Keratinocyte (primary cell): ENCODE measurements around the gene SLC37A3. TPM values are rescaled to one million over a fixed set of nuclear protein-coding genes. Genes with fewer than 3 reads are reported as not detected.
"Not testable (repeated sequence)": the region's sequence is repeated elsewhere in the genome, so short reads cannot be mapped to it uniquely, and the experiment has no call there.

Experiments
- DNase-seq: peaks from one replicate; pipeline ENCODE4 v3.0.0-alpha.2; 2011; ENCODE audit warnings: low read depth, missing footprints, low spot score
- FAIRE-seq: peaks from 2 replicates; lab custom pipeline; 2011; peaks lifted over from hg19 to GRCh38; lab: Jason Lieb, UNC
- H2AFZ ChIP-seq: 2 replicates; pipeline ENCODE4 v1.6.0; 2012; ENCODE audit warnings: low read length, control low read depth, inconsistent platforms; ENCODE audit not compliant: control insufficient read depth
- H3K27ac ChIP-seq: 2 replicates; pipeline ENCODE4 v1.5.1; 2011; ENCODE audit warnings: low read length; ENCODE audit not compliant: control insufficient read depth, insufficient read depth
- H3K27me3 ChIP-seq: 3 replicates; pipeline ENCODE4 v1.6.0; 2011; ENCODE audit warnings: low read length; ENCODE audit not compliant: control insufficient read depth, insufficient read depth; ENCODE audit errors: extremely low read depth
- H3K36me3 ChIP-seq, 2 experiments: 2 replicates in 1 of 2; 3 replicates in 1 of 2; pipeline ENCODE4 v1.5.1; 2011; ENCODE audit warnings: low read length in 2 of 2, mild to moderate bottlenecking in 1 of 2; ENCODE audit not compliant: control insufficient read depth in 2 of 2, insufficient read depth in 2 of 2; ENCODE audit errors: extremely low read depth in 1 of 2
- H3K4me1 ChIP-seq: 3 replicates; pipeline ENCODE4 v1.5.1; 2011; ENCODE audit warnings: low read length; ENCODE audit not compliant: control insufficient read depth, insufficient read depth; ENCODE audit errors: extremely low read depth
- H3K4me2 ChIP-seq: 3 replicates; pipeline ENCODE4 v1.6.0; 2011; ENCODE audit warnings: low read depth, low read length; ENCODE audit not compliant: control insufficient read depth, insufficient read depth; ENCODE audit errors: extremely low read depth
- H3K4me3 ChIP-seq, 3 experiments: fragments of 200-600 bp in 1 of 3; sonication (generic) in 1 of 3; 2 replicates in 2 of 3; 3 replicates in 1 of 3; pipeline ENCODE4 v1.5.1; 2011 to 2016; ENCODE audit warnings: low read length in 3 of 3, mild to moderate bottlenecking in 3 of 3, control low read depth in 2 of 3, inconsistent platforms in 1 of 3, low read depth in 1 of 3, mixed read lengths in 1 of 3, mixed run types in 1 of 3, moderate library complexity in 1 of 3; ENCODE audit not compliant: control insufficient read depth in 2 of 3, insufficient read depth in 2 of 3; ENCODE audit errors: extremely low read depth in 1 of 3
- H3K79me2 ChIP-seq: 2 replicates; pipeline ENCODE4 v1.6.0; 2012; ENCODE audit warnings: low read length; ENCODE audit not compliant: control insufficient read depth, insufficient read depth
- H3K9ac ChIP-seq: 3 replicates; pipeline ENCODE4 v1.6.0; 2011; ENCODE audit warnings: low read length; ENCODE audit not compliant: control insufficient read depth, insufficient read depth; ENCODE audit errors: extremely low read depth
- H3K9me1 ChIP-seq: 3 replicates; pipeline ENCODE4 v1.6.0; 2011; ENCODE audit warnings: low read length; ENCODE audit not compliant: control insufficient read depth, insufficient read depth; ENCODE audit errors: extremely low read depth
- H3K9me3 ChIP-seq: 2 replicates; pipeline ENCODE4 v1.5.1; 2012; ENCODE audit warnings: low read depth, low read length; ENCODE audit not compliant: control insufficient read depth
- H4K20me1 ChIP-seq: 3 replicates; pipeline ENCODE4 v1.6.0; 2011; ENCODE audit warnings: low read length; ENCODE audit not compliant: control insufficient read depth, insufficient read depth; ENCODE audit errors: extremely low read depth
- CTCF ChIP-seq, 3 experiments: IDR thresholded peaks in 1 of 3; conservative IDR thresholded peaks in 1 of 3; optimal IDR thresholded peaks in 1 of 3; 2 replicates in 2 of 3; 3 replicates in 1 of 3; pipeline versions ENCODE3 to v1.5.1; 2011; ENCODE audit warnings: low read length in 3 of 3, mild to moderate bottlenecking in 3 of 3, moderate library complexity in 2 of 3, control low read depth in 1 of 3, inconsistent platforms in 1 of 3; ENCODE audit not compliant: insufficient read depth in 2 of 3; ENCODE audit errors: extremely low read depth in 1 of 3
- EZH2 ChIP-seq: IDR thresholded peaks from one replicate; pipeline ENCODE4 v1.6.1; 2012; ENCODE audit warnings: inconsistent platforms, mild to moderate bottlenecking, low read length, moderate library complexity
- dilution Hi-C: fragments of 300-500 bp; cut with MboI; formaldehyde crosslinking; loops from one replicate; pipeline ENCODE4 v1.7.0; 2020; ENCODE audit warnings: low sequenced_read_pairs; ENCODE audit not compliant: extremely low pct_ligation_motif_present
- polyA plus RNA-seq, 5 experiments: library from polyadenylated mRNA; depleted of rRNA in 3 of 5; stranded (reverse) in 3 of 5; stranded (forward) in 1 of 5; unstranded in 1 of 5; fragments of >200 nt; gene quantifications; 1 replicate in 1 of 5; 2 replicates in 3 of 5; 3 replicates in 1 of 5; pipeline versions ENCODE4 v1.2.1 to v1.2.3, GENCODE V29; 2011 to 2012; ENCODE audit warnings: missing spikeins in 2 of 5, low read depth in 1 of 5, low replicate concordance in 1 of 5

Gene SLC37A3
- polyA plus RNA-seq, 1 donor (not counting 4 experiments of a cell fraction or from before 2014, with no cell fraction given) = 51.4 TPM

- peaks cover 0 to 25% of the 10 kb centered on the region in 2 experiments for H3K36me3 ChIP-seq
- no peak for FAIRE-seq
- H3K4me1 ChIP-seq = no peaks in the 10 kb centered on the region
- no peak overlapping the region for H2AFZ ChIP-seq
- no peaks in the 10 kb centered on the region for H3K27me3 ChIP-seq
- no peaks in the 10 kb centered on the region for H4K20me1 ChIP-seq
- TF ChIP-seq EZH2 = no peak
- no peaks in the 10 kb centered on the region for H3K79me2 ChIP-seq
- H3K4me2 ChIP-seq = no peak overlapping the region
- H3K4me3 ChIP-seq = no peak overlapping the region
- dilution Hi-C loops = no loop called here
- H3K9me3 ChIP-seq = no peaks in the 10 kb centered on the region
- no peak overlapping the region for H3K9ac ChIP-seq
- H3K9me1 ChIP-seq = no peaks in the 10 kb centered on the region
- no peak overlapping the region for H3K27ac ChIP-seq
- DNase-seq = no peak
These were observed 52.9 kb downstream of the SLC37A3 start for GRCh38 chr7:140345426-140345825.

DNA sequence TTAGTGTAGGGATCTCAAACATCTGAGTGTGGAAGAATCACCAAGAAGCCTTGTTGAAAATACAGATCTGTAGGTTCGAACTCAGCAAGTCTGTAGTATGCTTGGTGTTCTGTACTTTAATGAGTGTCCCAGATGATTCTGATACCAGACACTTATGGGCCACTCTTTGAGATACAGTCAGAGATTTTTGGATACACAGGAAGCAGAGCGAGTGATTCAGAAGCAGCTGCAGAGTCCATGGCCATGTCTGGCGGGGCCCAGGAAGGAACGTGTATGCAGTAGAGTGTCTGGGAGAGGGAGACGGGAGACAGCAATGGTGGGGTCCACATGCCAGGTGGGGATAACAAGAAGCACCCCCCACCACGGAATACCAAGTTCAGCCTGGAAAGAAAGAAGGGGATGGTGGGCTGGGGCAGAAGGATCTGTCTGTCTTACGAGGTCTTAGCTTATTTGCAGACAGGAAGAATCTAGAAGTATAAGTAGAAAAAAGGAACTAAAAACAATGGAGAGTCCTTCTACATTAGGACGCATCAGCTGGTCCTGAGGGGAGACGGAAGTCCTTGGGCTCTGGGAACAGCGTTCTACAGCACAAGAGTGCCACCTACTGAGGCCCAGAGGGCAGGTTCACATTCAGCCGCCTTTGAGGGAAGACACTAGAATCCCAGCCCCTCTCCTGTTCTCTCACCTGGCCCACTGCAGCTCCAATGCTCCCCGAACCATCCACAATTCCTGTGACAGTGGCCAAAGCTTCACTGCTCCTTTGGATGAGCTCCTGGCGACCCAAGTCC is 55.4 kb downstream of the SLC37A3 start:
- H3K79me2 ChIP-seq = no peaks in the 10 kb centered on the region
- H2AFZ ChIP-seq = no peak overlapping the region
- no peak overlapping the region for H3K9ac ChIP-seq
- H3K27me3 ChIP-seq = no peaks in the 10 kb centered on the region
- no peaks in the 10 kb centered on the region for H3K4me1 ChIP-seq
- H3K27ac ChIP-seq = no peak overlapping the region
- H3K36me3 ChIP-seq = peaks cover 0 to 19% of the 10 kb centered on the region in 2 experiments
- dilution Hi-C loops = no loop called here
- TF ChIP-seq EZH2 (no peak), CTCF (optimal IDR thresholded peaks at IDR 0.05 in 1 of 3, IDR thresholded peaks at IDR 0.05 in 1 of 3, conservative IDR thresholded peaks at IDR 0.05 in 1 of 3; ENCODE audit: extremely low read depth in 1 of 3, insufficient read depth in 2 of 3, low read length in 3 of 3) (peak in 2 of 3 experiments; percentile 25 to 54)
- no peak overlapping the region for H3K4me2 ChIP-seq
- no peaks in the 10 kb centered on the region for H3K9me1 ChIP-seq
- no peaks in the 10 kb centered on the region for H3K9me3 ChIP-seq
- no peak overlapping the region for H3K4me3 ChIP-seq
- H4K20me1 ChIP-seq = no peaks in the 10 kb centered on the region
- DNase-seq = no peak
- no peak for FAIRE-seq

GRCh38 chr7:140338959-140339358 is 59.4 kb downstream of the SLC37A3 start:
- H3K4me2 ChIP-seq, H2AFZ ChIP-seq, H4K20me1 ChIP-seq, H3K9me3 ChIP-seq, H3K27me3 ChIP-seq, DNase-seq, H3K4me3 ChIP-seq, H3K9ac ChIP-seq, H3K9me1 ChIP-seq, H3K4me1 ChIP-seq, H3K79me2 ChIP-seq, FAIRE-seq, H3K27ac ChIP-seq, dilution Hi-C loops: not testable (repeated sequence)
- peaks cover 8 to 21% of the 10 kb centered on the region in 2 experiments for H3K36me3 ChIP-seq
